Lower leg skin (tissue), 4 donors: Measurements from ENCODE around the gene SLC16A13. TPM values are rescaled to one million over a fixed set of nuclear protein-coding genes. Genes with fewer than 3 reads are reported as not detected.

ENCODE experiments used
- DNase-seq, 2 donors: peaks; one replicate each; pipeline ENCODE4 v3.0.0-alpha.2; 2019; ENCODE audit warnings: low spot score in 2 of 2
- H3K4me3 ChIP-seq: fragments of 200-600 bp; sonication (generic); 2 replicates; pipeline ENCODE4 v1.5.1; 2017; ENCODE audit warnings: mild to moderate bottlenecking, low read depth; ENCODE audit not compliant: poor library complexity, severe bottlenecking
- CTCF ChIP-seq, 3 donors: fragments of 450-650 bp; IDR thresholded peaks; one replicate each; pipeline ENCODE4 v1.5.1; 2016; ENCODE audit warnings: antibody characterized with exemption in 3 of 3, mild to moderate bottlenecking in 3 of 3, moderate library complexity in 2 of 3
- POLR2A ChIP-seq, 2 donors: fragments of 450-650 bp; IDR thresholded peaks; one replicate each; pipeline ENCODE4 v1.6.1; 2016 to 2017; ENCODE audit warnings: antibody characterized with exemption in 2 of 2, mild to moderate bottlenecking in 1 of 2, moderate library complexity in 1 of 2
- WGBS, 2 donors: methylation state at CpG; one replicate each; pipeline ENCODE4 v1.1.5; 2018; 5-methylcytosine and 5-hydroxymethylcytosine counted together
- intact Hi-C: fragments of 100-400 bp; cut with DNase I; formaldehyde crosslinking; loops from one replicate; pipeline ENCODE4 v1.15.0; 2023; ENCODE audit warnings: low total_unique reads
- total RNA-seq, 4 donors: library from RNA; depleted of rRNA; stranded (reverse); fragments of >200 nt; gene quantifications; one replicate each; pipeline ENCODE4 v1.1.0, GENCODE V29; 2016

SLC16A13 gene
- total RNA-seq, 4 donors from 2014 or later = 1.0 to 5.2 (median 2.6) TPM

GRCh38 chr17:7014995-7015958 is 20.5 kb upstream of the SLC16A13 start:
- 14 to 19% methylated on average over 32 to 45 of the region's 56 CpGs for WGBS, 2 donors
- peak overlapping the region; percentile 8 for H3K4me3 ChIP-seq
- DNase-seq = peak in 1 of 2 donors; percentile 29
- TF ChIP-seq CTCF (IDR thresholded peaks at IDR 0.05) (no peak), POLR2A (IDR thresholded peaks at IDR 0.05) (peak in 1 of 2 donors; percentile 31)
- intact Hi-C loops = no loop called here

GRCh38 chr17:7016418-7016817 is 19.4 kb upstream of the SLC16A13 start:
- no peak overlapping the region for H3K4me3 ChIP-seq
- TF ChIP-seq POLR2A (IDR thresholded peaks at IDR 0.05) (no peak), CTCF (IDR thresholded peaks at IDR 0.05) (no peak)
- 82 to 86% methylated on average over 3 of the region's 3 CpGs for WGBS, 2 donors
- intact Hi-C loops = no loop called here
- DNase-seq = peak in 1 of 2 donors; percentile 18

- H3K4me3 ChIP-seq = no peak overlapping the region
- WGBS, 2 donors = 70 to 74% methylated on average over 20 of the region's 20 CpGs
- DNase-seq = no peak
- intact Hi-C loops = no loop called here
- TF ChIP-seq POLR2A (IDR thresholded peaks at IDR 0.05) (no peak), CTCF (IDR thresholded peaks at IDR 0.05) (no peak)
Measured at GRCh38 chr17:7016886-7017826, 18.7 kb upstream of the SLC16A13 start.

- H3K4me3 ChIP-seq = no peak overlapping the region
- TF ChIP-seq CTCF (IDR thresholded peaks at IDR 0.05) = no peak
- TF ChIP-seq POLR2A (IDR thresholded peaks at IDR 0.05) = no peak
- 49 to 55% methylated on average over 12 of the region's 12 CpGs for WGBS, 2 donors
- intact Hi-C loops = no loop called here
- peak in 1 of 2 donors; percentile 87 for DNase-seq
Measured at GRCh38 chr17:7017827-7018200, 18.0 kb upstream of the SLC16A13 start.

GRCh38 chr17:7018331-7018964 is 17.4 kb upstream of the SLC16A13 start:
- intact Hi-C loops = no loop called here
- WGBS, 2 donors = 59 to 61% methylated on average over 10 of the region's 10 CpGs
- TF ChIP-seq POLR2A (IDR thresholded peaks at IDR 0.05) (no peak), CTCF (IDR thresholded peaks at IDR 0.05) (no peak)
- peak overlapping the region; percentile 41 for H3K4me3 ChIP-seq
- peak; percentile 58 to 93 for DNase-seq
